Transverse colon (tissue), 3 donors: ENCODE results near the gene ZNF777.

ENCODE experiments used
- POLR2A ChIP-seq: fragments of 450-650 bp; IDR thresholded peaks from one replicate; pipeline ENCODE4 v1.6.1; 2016; ENCODE audit warnings: antibody characterized with exemption, mild to moderate bottlenecking, moderate library complexity
- TF ChIP-seq, protein P1 (sequence below), 5 experiments: fragments of 200-600 bp in 3 of 5; fragments of 450-650 bp in 2 of 5; sonication (generic) in 3 of 5; IDR thresholded peaks; 1 replicate in 2 of 5; 2 replicates in 3 of 5; pipeline ENCODE4 v1.5.1; 2016 to 2017; ENCODE audit warnings: antibody characterized with exemption in 5 of 5, inconsistent platforms in 3 of 5, mild to moderate bottlenecking in 2 of 5, moderate library complexity in 1 of 5

DNA sequence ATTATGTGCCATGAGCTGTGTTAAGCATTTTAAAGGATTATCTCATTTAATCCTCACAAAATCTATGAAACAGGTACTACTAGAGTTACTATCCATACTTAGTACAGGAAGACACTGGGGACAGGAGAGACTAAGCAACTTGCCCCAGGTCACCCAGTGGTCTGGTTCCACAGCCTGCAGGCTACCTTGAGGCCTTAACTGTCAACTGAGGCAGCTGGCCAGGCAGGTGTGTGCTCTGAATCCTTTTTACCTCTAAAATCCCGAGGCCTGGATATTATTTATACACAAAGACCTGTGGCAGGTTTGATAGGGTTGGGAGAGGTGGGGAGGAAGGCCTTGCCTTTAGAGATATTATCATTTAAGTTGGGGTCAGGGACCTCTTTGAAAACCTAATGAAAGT, 3.1 kb downstream of the ZNF777 start:
- TF ChIP-seq, protein P1, sequence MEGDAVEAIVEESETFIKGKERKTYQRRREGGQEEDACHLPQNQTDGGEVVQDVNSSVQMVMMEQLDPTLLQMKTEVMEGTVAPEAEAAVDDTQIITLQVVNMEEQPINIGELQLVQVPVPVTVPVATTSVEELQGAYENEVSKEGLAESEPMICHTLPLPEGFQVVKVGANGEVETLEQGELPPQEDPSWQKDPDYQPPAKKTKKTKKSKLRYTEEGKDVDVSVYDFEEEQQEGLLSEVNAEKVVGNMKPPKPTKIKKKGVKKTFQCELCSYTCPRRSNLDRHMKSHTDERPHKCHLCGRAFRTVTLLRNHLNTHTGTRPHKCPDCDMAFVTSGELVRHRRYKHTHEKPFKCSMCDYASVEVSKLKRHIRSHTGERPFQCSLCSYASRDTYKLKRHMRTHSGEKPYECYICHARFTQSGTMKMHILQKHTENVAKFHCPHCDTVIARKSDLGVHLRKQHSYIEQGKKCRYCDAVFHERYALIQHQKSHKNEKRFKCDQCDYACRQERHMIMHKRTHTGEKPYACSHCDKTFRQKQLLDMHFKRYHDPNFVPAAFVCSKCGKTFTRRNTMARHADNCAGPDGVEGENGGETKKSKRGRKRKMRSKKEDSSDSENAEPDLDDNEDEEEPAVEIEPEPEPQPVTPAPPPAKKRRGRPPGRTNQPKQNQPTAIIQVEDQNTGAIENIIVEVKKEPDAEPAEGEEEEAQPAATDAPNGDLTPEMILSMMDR (IDR thresholded peaks at IDR 0.05): no peak
- TF ChIP-seq POLR2A: no peak
